Right atrium auricular region (tissue), 2 donors: ENCODE measurements around the gene LDLR. TPM values are rescaled to one million over a fixed set of nuclear protein-coding genes. Genes with fewer than 3 reads are reported as not detected.

Experiments
- DNase-seq: peaks from one replicate; pipeline ENCODE4 v3.0.0-alpha.2; 2019; ENCODE audit warnings: low spot score
- H3K27ac ChIP-seq, 2 donors: fragments of 200-600 bp; sonication (generic); 1 replicate in 1 of 2; 2 replicates in 1 of 2; pipeline ENCODE4 v1.5.1; 2016 to 2019
- H3K27me3 ChIP-seq, 2 donors: fragments of 200-600 bp; sonication (generic); one replicate each; pipeline versions ENCODE4 v1.5.1 to v1.6.0; 2017 to 2019
- H3K36me3 ChIP-seq: fragments of 200-600 bp; sonication (generic); one replicate; pipeline ENCODE4 v1.5.1; 2016
- H3K4me1 ChIP-seq, 2 donors: fragments of 200-600 bp; sonication (generic); one replicate each; pipeline versions ENCODE4 v1.5.1 to v1.6.0; 2017 to 2019
- H3K4me3 ChIP-seq, 2 donors: fragments of 200-600 bp; sonication (generic); 1 replicate in 1 of 2; 2 replicates in 1 of 2; pipeline ENCODE4 v1.5.1; 2017 to 2019; ENCODE audit warnings: mild to moderate bottlenecking in 1 of 2, moderate library complexity in 1 of 2
- H3K9me3 ChIP-seq, 2 donors: fragments of 200-600 bp; sonication (generic); one replicate each; pipeline ENCODE4 v1.5.1; 2019
- total RNA-seq, 2 donors: library from RNA; depleted of rRNA; stranded (reverse); fragments of >200 nt; gene quantifications; one replicate each; pipeline ENCODE4 v1.1.0, GENCODE V29; 2016
- TF ChIP-seq, protein P1 (sequence below), 2 donors: fragments of 200-600 bp; sonication (generic); IDR thresholded peaks; one replicate each; pipeline ENCODE4 v1.5.1; 2019; ENCODE audit warnings: antibody characterized with exemption in 2 of 2

LDLR gene
- total RNA-seq, 2 donors from 2014 or later, result 13.8 to 15.9 TPM

GRCh38 chr19:11046605-11047354, 42.5 kb upstream of the LDLR start:
- TF ChIP-seq, protein P1, sequence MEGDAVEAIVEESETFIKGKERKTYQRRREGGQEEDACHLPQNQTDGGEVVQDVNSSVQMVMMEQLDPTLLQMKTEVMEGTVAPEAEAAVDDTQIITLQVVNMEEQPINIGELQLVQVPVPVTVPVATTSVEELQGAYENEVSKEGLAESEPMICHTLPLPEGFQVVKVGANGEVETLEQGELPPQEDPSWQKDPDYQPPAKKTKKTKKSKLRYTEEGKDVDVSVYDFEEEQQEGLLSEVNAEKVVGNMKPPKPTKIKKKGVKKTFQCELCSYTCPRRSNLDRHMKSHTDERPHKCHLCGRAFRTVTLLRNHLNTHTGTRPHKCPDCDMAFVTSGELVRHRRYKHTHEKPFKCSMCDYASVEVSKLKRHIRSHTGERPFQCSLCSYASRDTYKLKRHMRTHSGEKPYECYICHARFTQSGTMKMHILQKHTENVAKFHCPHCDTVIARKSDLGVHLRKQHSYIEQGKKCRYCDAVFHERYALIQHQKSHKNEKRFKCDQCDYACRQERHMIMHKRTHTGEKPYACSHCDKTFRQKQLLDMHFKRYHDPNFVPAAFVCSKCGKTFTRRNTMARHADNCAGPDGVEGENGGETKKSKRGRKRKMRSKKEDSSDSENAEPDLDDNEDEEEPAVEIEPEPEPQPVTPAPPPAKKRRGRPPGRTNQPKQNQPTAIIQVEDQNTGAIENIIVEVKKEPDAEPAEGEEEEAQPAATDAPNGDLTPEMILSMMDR (IDR thresholded peaks at IDR 0.05), result no peak
- no peak for DNase-seq
- Histone ChIP-seq H3K9me3 (no peaks in the 10 kb centered on the region), H3K27me3 (no peaks in the 10 kb centered on the region), H3K27ac (no peak overlapping the region), H3K4me3 (no peak overlapping the region), H3K4me1 (no peaks in the 10 kb centered on the region), H3K36me3 (peaks cover 30% of the 10 kb centered on the region)

GRCh38 chr19:11047866-11048265, 41.4 kb upstream of the LDLR start:
- H3K27ac ChIP-seq, result no peak overlapping the region
- TF ChIP-seq, protein P1 (IDR thresholded peaks at IDR 0.05), result no peak
- no peak for DNase-seq
- H3K27me3 ChIP-seq, result no peaks in the 10 kb centered on the region
- no peaks in the 10 kb centered on the region for H3K4me1 ChIP-seq
- no peaks in the 10 kb centered on the region for H3K9me3 ChIP-seq
- peaks cover 19% of the 10 kb centered on the region for H3K36me3 ChIP-seq
- H3K4me3 ChIP-seq, result no peak overlapping the region

GRCh38 chr19:11050323-11051114, 38.7 kb upstream of the LDLR start:
- H3K27ac ChIP-seq, result no peak overlapping the region
- H3K27me3 ChIP-seq, result no peaks in the 10 kb centered on the region
- TF ChIP-seq, protein P1 (IDR thresholded peaks at IDR 0.05), result no peak
- no peak for DNase-seq
- no peaks in the 10 kb centered on the region for H3K4me1 ChIP-seq
- H3K4me3 ChIP-seq, result no peak overlapping the region
- no peaks in the 10 kb centered on the region for H3K9me3 ChIP-seq
- H3K36me3 ChIP-seq, result peaks cover 14% of the 10 kb centered on the region

- Histone ChIP-seq H3K4me1 (no peaks in the 10 kb centered on the region), H3K9me3 (no peaks in the 10 kb centered on the region), H3K27me3 (no peaks in the 10 kb centered on the region), H3K27ac (no peak overlapping the region), H3K36me3 (peaks cover 13% of the 10 kb centered on the region), H3K4me3 (no peak overlapping the region)
- no peak for DNase-seq
- TF ChIP-seq, protein P1 (IDR thresholded peaks at IDR 0.05), result no peak
Measured at GRCh38 chr19:11053817-11054195, 35.5 kb upstream of the LDLR start.

DNA sequence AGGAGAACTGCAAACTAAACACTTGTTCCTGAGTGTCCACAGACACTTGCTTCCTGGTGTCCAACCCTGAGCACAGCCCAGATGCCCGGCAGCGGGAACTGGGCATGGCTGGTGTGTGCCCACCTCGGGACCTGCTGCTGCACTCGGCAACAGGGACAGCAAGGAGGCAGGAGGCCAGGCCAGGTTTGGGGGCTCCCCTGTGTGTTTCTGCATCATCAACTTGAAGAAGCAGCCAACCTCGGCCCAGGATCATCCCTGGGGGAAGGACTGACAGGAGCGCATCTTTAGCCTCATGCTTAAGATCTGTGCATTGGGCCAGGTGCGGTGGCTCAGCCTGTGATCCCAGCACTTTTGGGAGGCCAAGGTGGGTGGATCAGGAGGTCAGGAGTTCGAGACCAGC, 35.1 kb upstream of the LDLR start:
- Histone ChIP-seq H3K27ac (no peak overlapping the region), H3K9me3 (no peaks in the 10 kb centered on the region), H3K4me1 (no peaks in the 10 kb centered on the region), H3K27me3 (no peaks in the 10 kb centered on the region), H3K4me3 (no peak overlapping the region), H3K36me3 (peaks cover 10% of the 10 kb centered on the region)
- TF ChIP-seq, protein P1 (IDR thresholded peaks at IDR 0.05), result no peak
- no peak for DNase-seq
